K562 (cell line): ENCODE data around the gene EIF4E2. TPM values are rescaled to one million over a fixed set of nuclear protein-coding genes. Genes with fewer than 3 reads are reported as not detected.

Experiments used
- ATAC-seq: fragments of 200-7000 bp; cut with Tn5 transposase; 3 replicates; pipeline ENCODE4 v1.9.1; 2020; ENCODE audit warnings: moderate library complexity
- BruUV-seq: library from RNA; stranded (reverse); fragments of 400-500 nt; replicated peaks from 2 replicates; lab custom pipeline; 2021; lab: Mats Ljungman, UMichigan
- CTCF ChIA-PET: fragments of 300-600 bp; formaldehyde crosslinking; extraction: SDS; loops from one replicate; lab custom pipeline; 2021; ENCODE audit warnings: low intra/inter-chr PET ratio; lab: Yijun Ruan, JAX
- POLR2A ChIA-PET: fragments of 300-600, 350-650 bp; sonication (Branson Sonifier 250); formaldehyde crosslinking; extraction: SDS; loops from one replicate; lab custom pipeline; 2021; ENCODE audit warnings: antibody characterized with exemption, inconsistent platforms; lab: Yijun Ruan, JAX
- DNase-seq, 4 experiments: peaks; one replicate each; pipeline versions ENCODE4 v3.0.0 to v3.0.0-alpha.2; 2011 to 2018; ENCODE audit warnings: low spot score in 3 of 4, mixed read lengths in 3 of 4; ENCODE audit errors: extremely low read depth in 1 of 4
- FAIRE-seq: peaks from 2 replicates; lab custom pipeline; 2011; peaks lifted over from hg19 to GRCh38; lab: Jason Lieb, UNC
- H2AFZ ChIP-seq: 2 replicates; pipeline ENCODE4 v1.6.0; 2011; ENCODE audit warnings: low read depth, low read length, control low read depth, inconsistent platforms
- H3K27ac ChIP-seq: fragments of 200-600 bp; 3 replicates; pipeline ENCODE4 v1.8.0; 2011; ENCODE audit warnings: low read depth, mild to moderate bottlenecking, control low read depth, inconsistent platforms, low read length, moderate library complexity, mixed read lengths; ENCODE audit errors: extremely low read depth
- H3K27me3 ChIP-seq, 2 experiments: fragments of 300-600 bp in 1 of 2; 2 replicates in 1 of 2; 3 replicates in 1 of 2; pipeline versions ENCODE4 v1.6.0 to v1.8.0; 2011; ENCODE audit warnings: inconsistent platforms in 2 of 2, low read length in 2 of 2, mild to moderate bottlenecking in 1 of 2, mixed read lengths in 1 of 2, moderate library complexity in 1 of 2; ENCODE audit not compliant: control insufficient read depth in 2 of 2, insufficient read depth in 2 of 2
- H3K36me3 ChIP-seq: fragments of 300-600 bp; 3 replicates; pipeline ENCODE4 v1.8.0; 2011; ENCODE audit warnings: mild to moderate bottlenecking, low read length, inconsistent platforms; ENCODE audit not compliant: control insufficient read depth, insufficient read depth
- H3K4me1 ChIP-seq, 2 experiments: fragments of 200-600 bp in 1 of 2; replicated peaks in 1 of 2; 2 replicates in 1 of 2; 3 replicates in 1 of 2; pipeline versions ENCODE4 v1.5.1 to v1.8.0; 2011; ENCODE audit warnings: inconsistent platforms in 2 of 2, low read length in 2 of 2, mild to moderate bottlenecking in 1 of 2, mixed read lengths in 1 of 2, moderate library complexity in 1 of 2; ENCODE audit not compliant: control insufficient read depth in 2 of 2, insufficient read depth in 2 of 2
- H3K4me2 ChIP-seq: 2 replicates; pipeline ENCODE4 v1.6.1; 2011; ENCODE audit warnings: low read length, control low read depth, inconsistent platforms, mixed read lengths; ENCODE audit not compliant: insufficient read depth
- H3K4me3 ChIP-seq: fragments of 200-600 bp; sonication (generic), shearing (Covaris generic); 2 replicates; pipeline ENCODE4 v1.5.1; 2016; ENCODE audit warnings: control low read depth, inconsistent platforms
- H3K79me2 ChIP-seq: fragments of 200-600 bp; 3 replicates; pipeline ENCODE4 v1.8.0; 2011; ENCODE audit warnings: low read length, inconsistent platforms; ENCODE audit not compliant: control insufficient read depth, insufficient read depth
- H3K9ac ChIP-seq, 2 experiments: 2 replicates each; pipeline versions ENCODE4 v1.6.0 to v1.6.1; 2011; ENCODE audit warnings: low read depth in 2 of 2, low read length in 2 of 2, control low read depth in 1 of 2, inconsistent platforms in 1 of 2, mild to moderate bottlenecking in 1 of 2, mixed read lengths in 1 of 2; ENCODE audit not compliant: insufficient read depth in 1 of 2
- H3K9me1 ChIP-seq: one replicate; pipeline ENCODE4 v1.6.0; 2011; ENCODE audit warnings: inconsistent platforms, mild to moderate bottlenecking, low read length, moderate library complexity; ENCODE audit not compliant: control insufficient read depth, insufficient read depth
- H3K9me3 ChIP-seq: replicated peaks from 2 replicates; pipeline ENCODE4 v1.5.1; 2011; ENCODE audit warnings: low read depth, low read length, inconsistent platforms; ENCODE audit not compliant: control insufficient read depth, insufficient read depth
- H4K20me1 ChIP-seq: replicated peaks from 2 replicates; pipeline ENCODE4 v1.6.1; 2011; ENCODE audit warnings: low read length, inconsistent platforms, mixed read lengths; ENCODE audit not compliant: control insufficient read depth, insufficient read depth
- CHD1 ChIP-seq: fragments of 200-600 bp; sonication (generic); IDR thresholded peaks from one replicate; pipeline ENCODE4 v1.6.1; 2012; ENCODE audit warnings: mild to moderate bottlenecking, moderate library complexity, low read length, inconsistent platforms
- EWSR1 ChIP-seq: fragments of 450-650 bp; IDR thresholded peaks from 2 replicates; pipeline ENCODE4 v1.6.1; 2018; ENCODE audit warnings: borderline replicate concordance, mild to moderate bottlenecking, low read depth, moderate library complexity; ENCODE audit not compliant: partially characterized antibody
- NFATC3 ChIP-seq: fragments of 450-650 bp; IDR thresholded peaks from 2 replicates; pipeline ENCODE4 v1.6.1; 2017; ENCODE audit warnings: mild to moderate bottlenecking
- NR3C1 ChIP-seq: sonication (generic); formaldehyde crosslinking; IDR thresholded peaks from 2 replicates; pipeline ENCODE4 v1.8.1; 2022; ENCODE audit warnings: missing genetic modification reagents
- TFAP4 ChIP-seq: sonication (generic); formaldehyde crosslinking; IDR thresholded peaks from 2 replicates; pipeline ENCODE4 v1.8.0; 2022; ENCODE audit warnings: missing genetic modification reagents, mild to moderate bottlenecking, moderate library complexity, borderline replicate concordance
- ZFP30 ChIP-seq: fragments of 250-450 bp; sonication (Bioruptor Pico); IDR thresholded peaks from 2 replicates; pipeline ENCODE4 v1.8.0; 2022; ENCODE audit warnings: moderate library complexity, mild to moderate bottlenecking, inconsistent platforms, borderline replicate concordance
- ZNF512 ChIP-seq: IDR thresholded peaks from 2 replicates; pipeline ENCODE4 v1.6.1; 2016; ENCODE audit warnings: missing genetic modification characterization, missing compliant biosample characterization
- ZNF592 ChIP-seq: fragments of 450-650 bp; IDR thresholded peaks from 2 replicates; pipeline ENCODE4 v1.6.1; 2017; ENCODE audit warnings: antibody characterized with exemption, mild to moderate bottlenecking
- ZNF609 ChIP-seq: sonication (generic); formaldehyde crosslinking; IDR thresholded peaks from 2 replicates; pipeline ENCODE4 v1.8.1; 2023; ENCODE audit warnings: missing genetic modification reagents, mild to moderate bottlenecking, borderline replicate concordance
- WGBS: fragments of 100-300 bp; shearing (Covaris generic); methylation state at CpG from one replicate; pipeline ENCODE4 v1.1.6; 2016; ENCODE audit warnings: low coverage, mixed read lengths; ENCODE audit not compliant: insufficient coverage; ENCODE audit errors: missing lambda C conversion rate; 5-methylcytosine and 5-hydroxymethylcytosine counted together
- in situ Hi-C: fragments of 300-500 bp; cut with MboI; formaldehyde crosslinking; loops from 4 replicates; pipeline ENCODE4 v1.15.0; 2018; ENCODE audit warnings: inconsistent platforms, mixed read lengths
- intact Hi-C: fragments of 100-400 bp; cut with micrococcal nuclease; formaldehyde crosslinking; loops from 2 replicates; pipeline ENCODE4 v1.14.2; 2022
- polyA plus RNA-seq, 8 experiments: library from polyadenylated mRNA; depleted of rRNA in 4 of 8; stranded (reverse) in 5 of 8; unstranded in 3 of 8; fragments of >200 nt; fragmentation: Nextera tagmentation in 2 of 8; fragmentation: Illumina TruSeq in 1 of 8; extraction: Ambion mirVana in 2 of 8; extraction: Trizol in 1 of 8; gene quantifications; 2 replicates each; pipeline versions ENCODE4 v1.2.1 to v1.2.3, GENCODE V29; 2011 to 2014; ENCODE audit warnings: inconsistent platforms in 1 of 8, missing spikeins in 1 of 8
- total RNA-seq, 7 experiments: library from RNA; depleted of rRNA in 6 of 7; stranded (reverse); fragments of >200 nt in 6 of 7; fragmentation: Illumina TruSeq in 2 of 7; extraction: Trizol in 2 of 7; gene quantifications; 2 replicates each; pipeline versions ENCODE4 v1.2.1 to v1.2.3, GENCODE V29; 2011 to 2021; ENCODE audit warnings: low replicate concordance in 1 of 7

EIF4E2 gene
- total and polyA plus RNA-seq, 9 of the 15 experiments (the other 6 are each of a cell fraction or from before 2014, with no cell fraction given): 33.9 to 169 (median 77.5) TPM

GRCh38 chr2:232501794-232502390 lies 48.6 kb upstream of the EIF4E2 start:
- H3K9ac ChIP-seq: no peak overlapping the region; a peak in 1 of 4 replicates
- no TSS peak for BruUV-seq
- FAIRE-seq (no peak), DNase-seq (no peak), ATAC-seq (no peak)
- H3K27me3 ChIP-seq: peaks cover 3 to 38% of the 10 kb centered on the region in 2 experiments; a peak in 2 of 5 replicates
- H3K36me3 ChIP-seq: no peaks in the 10 kb centered on the region
- H2AFZ ChIP-seq: no peak overlapping the region
- no peaks in the 10 kb centered on the region for H4K20me1 ChIP-seq
- H3K9me1 ChIP-seq: no peaks in the 10 kb centered on the region
- in situ Hi-C loops: no loop called here
- peaks cover 0 to 13% of the 10 kb centered on the region in 2 experiments; a peak in 2 of 5 replicates for H3K4me1 ChIP-seq
- 0% methylated on average over 3 of the region's 10 CpGs for WGBS
- H3K27ac ChIP-seq: no peak overlapping the region
- intact Hi-C loops: no loop called here
- no peak overlapping the region for H3K4me3 ChIP-seq
- H3K4me2 ChIP-seq: no peak overlapping the region
- ChIA-PET POLR2A (interaction anchor here (0.8 kb wide), 1 partner anchor 25 kb away, joined by 3 read pairs; no protein-coding TSS in a partner anchor), CTCF (no interaction called here)
- H3K79me2 ChIP-seq: no peaks in the 10 kb centered on the region
- no peaks in the 10 kb centered on the region for H3K9me3 ChIP-seq
- TF ChIP-seq ZNF512 (tag) (no peak), NR3C1 (CRISPR knock-in tag) (no peak), ZFP30 (CRISPR knock-in tag) (no peak), ZNF609 (CRISPR knock-in tag) (no peak), CHD1 (no peak), NFATC3 (no peak), TFAP4 (CRISPR knock-in tag) (no peak), ZNF592 (no peak), EWSR1 (no peak)
